Pancreas (tissue), 10 donors: ENCODE results near the gene ZNF697. TPM values are rescaled to one million over a fixed set of nuclear protein-coding genes. Genes with fewer than 3 reads are reported as not detected.

Source experiments
- ATAC-seq, 4 donors: fragments of 200-7000 bp; cut with Tn5 transposase; one replicate each; pipeline versions ENCODE4 v1.8.0 to v1.9.1; 2020; ENCODE audit warnings: mild to moderate bottlenecking in 4 of 4, moderate library complexity in 4 of 4
- DNase-seq, 6 donors: peaks; one replicate each; pipeline ENCODE4 v3.0.0-alpha.2; 2020
- FAIRE-seq: peaks from 2 replicates; lab custom pipeline; 2012; peaks lifted over from hg19 to GRCh38; lab: Jason Lieb, UNC
- H3K27ac ChIP-seq, 4 donors: fragments of 200-600 bp; sonication (generic); 1 replicate in 3 of 4; 2 replicates in 1 of 4; pipeline versions ENCODE4 v1.5.0 to v1.8.0; 2020
- H3K27me3 ChIP-seq, 4 donors: fragments of 200-600 bp; one replicate each; pipeline ENCODE4 v1.8.0; 2021
- H3K36me3 ChIP-seq, 3 donors: fragments of 200-600 bp; sonication (generic) in 1 of 3; one replicate each; pipeline versions ENCODE4 v1.5.0 to v1.8.0; 2020 to 2021
- H3K4me1 ChIP-seq, 3 donors: fragments of 200-600 bp; one replicate each; pipeline ENCODE4 v1.8.0; 2021
- H3K4me3 ChIP-seq, 4 donors: fragments of 200-600 bp; sonication (generic) in 2 of 4; one replicate each; pipeline versions ENCODE4 v1.5.0 to v1.8.0; 2020 to 2021
- H3K9me3 ChIP-seq, 4 donors: fragments of 200-600 bp; one replicate each; pipeline ENCODE4 v1.8.0; 2021
- CTCF ChIP-seq, 4 donors: fragments of 200-600 bp; sonication (generic) in 3 of 4; IDR thresholded peaks; one replicate each; pipeline versions ENCODE4 v1.5.0 to v1.8.0; 2021; ENCODE audit warnings: antibody characterized with exemption in 4 of 4
- WGBS, 2 donors: extraction: QIAGEN DNeasy Blood & Tissue Kit; methylation state at CpG; one replicate each; pipeline ENCODE4 v1.1.7; 2013; 5-methylcytosine and 5-hydroxymethylcytosine counted together
- intact Hi-C, 3 donors: fragments of 100-400 bp; cut with DNase I; formaldehyde crosslinking; loops; one replicate each; pipeline versions ENCODE4 v1.11.1 to v1.14.2; 2022
- polyA plus RNA-seq, 2 donors: library from polyadenylated mRNA; stranded (reverse); fragments of 200-250 nt; gene quantifications; one replicate each; pipeline ENCODE4 v1.2.3, GENCODE V29; 2013
- total RNA-seq, 6 donors: library from RNA; stranded (reverse); fragmentation: NEBNext Ultra II Directional in 4 of 6; extraction: Animal tissue kit (Norgen Biotek cat#: 25700) in 4 of 6; gene quantifications; one replicate each; pipeline versions ENCODE4 v1.2.1 to v1.2.4, GENCODE V29; 2021 to 2023
- donor health status: healthy with polysubstance abuse.
- donor health status: DM: no; HTN: no; CAD: no; lungs with moderate emphysema.
- donor health status: DM: no; HTN: no; CAD: no.
- donor health status: control.
- donor health status: control.
- donor health status: Bipolar disorder and iron deficiency.
- donor health status: DM: yes; HTN: yes; CAD: no.
- donor health status: DM: no; HTN: no; CAD: no.
- donor health status: DM: no; HTN: no; CAD: no.
- donor health status: DM: yes; HTN: yes; CAD: no.

Gene ZNF697
- total and polyA plus RNA-seq, 8 donors: 1.3 to 5.9 (median 3.1) TPM

- WGBS, 2 donors: 71 to 79% methylated on average over 4 of the region's 4 CpGs
- intact Hi-C loops: no loop called here
- no peak overlapping the region for H3K27ac ChIP-seq
- H3K27me3 ChIP-seq: no peaks in the 10 kb centered on the region
- no peak for TF ChIP-seq CTCF (IDR thresholded peaks at IDR 0.05)
- peaks cover 0 to 14% (median 3%) of the 10 kb centered on the region in 3 donors for H3K4me1 ChIP-seq
- no peaks in the 10 kb centered on the region for H3K36me3 ChIP-seq
- no peak overlapping the region for H3K4me3 ChIP-seq
- no peak for DNase-seq
- no peak for ATAC-seq
- no peaks in the 10 kb centered on the region for H3K9me3 ChIP-seq
- no peak for FAIRE-seq
These were observed 11.5 kb downstream of the ZNF697 start for GRCh38 chr1:119636491-119637089.

- Histone ChIP-seq H3K36me3 (no peaks in the 10 kb centered on the region), H3K4me3 (no peak overlapping the region), H3K27me3 (no peaks in the 10 kb centered on the region), H3K4me1 (peaks cover 4 to 20% (median 6%) of the 10 kb centered on the region in 3 donors), H3K9me3 (no peaks in the 10 kb centered on the region), H3K27ac (no peak overlapping the region)
- WGBS, 2 donors: 91 to 92% methylated on average over 7 of the region's 7 CpGs
- no peak for ATAC-seq
- no peak for DNase-seq
- FAIRE-seq: no peak
- TF ChIP-seq CTCF (IDR thresholded peaks at IDR 0.05): no peak
- intact Hi-C loops: no loop called here
These were observed 12.2 kb downstream of the ZNF697 start for GRCh38 chr1:119635811-119636390.

- H3K36me3 ChIP-seq: no peaks in the 10 kb centered on the region
- no peak for DNase-seq
- intact Hi-C loops: no loop called here
- no peak for FAIRE-seq
- WGBS, 2 donors: 61 to 64% methylated on average over 3 of the region's 3 CpGs
- TF ChIP-seq CTCF (IDR thresholded peaks at IDR 0.05): no peak
- H3K9me3 ChIP-seq: no peaks in the 10 kb centered on the region
- H3K27ac ChIP-seq: no peak overlapping the region
- H3K4me1 ChIP-seq: peaks cover 7 to 24% (median 9%) of the 10 kb centered on the region in 3 donors
- no peak for ATAC-seq
- no peaks in the 10 kb centered on the region for H3K27me3 ChIP-seq
- H3K4me3 ChIP-seq: no peak overlapping the region
These were observed 14.1 kb downstream of the ZNF697 start for GRCh38 chr1:119634016-119634415.

- no peaks in the 10 kb centered on the region for H3K9me3 ChIP-seq
- H3K36me3 ChIP-seq: no peaks in the 10 kb centered on the region
- DNase-seq (no peak), FAIRE-seq (no peak), ATAC-seq (no peak)
- intact Hi-C loops: no loop called here
- no peak for TF ChIP-seq CTCF (IDR thresholded peaks at IDR 0.05)
- WGBS, 2 donors: 93 to 97% methylated on average over 2 of the region's 2 CpGs
- H3K27ac ChIP-seq: no peak overlapping the region
- peaks cover 7 to 24% (median 9%) of the 10 kb centered on the region in 3 donors for H3K4me1 ChIP-seq
- H3K4me3 ChIP-seq: no peak overlapping the region
- no peaks in the 10 kb centered on the region for H3K27me3 ChIP-seq
These were observed 14.5 kb downstream of the ZNF697 start for GRCh38 chr1:119633575-119633974.

- Histone ChIP-seq H3K9me3 (no peaks in the 10 kb centered on the region), H3K27me3 (no peaks in the 10 kb centered on the region), H3K27ac (peak overlapping the region in 3 of 4 donors; percentile 49 to 73 (median 69)), H3K4me1 (peaks cover 7 to 24% (median 9%) of the 10 kb centered on the region in 3 donors), H3K36me3 (no peaks in the 10 kb centered on the region), H3K4me3 (no peak overlapping the region)
- ATAC-seq (peak in 1 of 4 donors; percentile 5), FAIRE-seq (no peak), DNase-seq (no peak)
- intact Hi-C loops: no loop called here
- no peak for TF ChIP-seq CTCF (IDR thresholded peaks at IDR 0.05)
- WGBS, 2 donors: 47 to 52% methylated on average over 4 of the region's 4 CpGs
These were observed 15.2 kb downstream of the ZNF697 start for GRCh38 chr1:119632841-119633240.
